Dendritic cell treated with granulocyte-macrophage colony-stimulating factor and Interleukin-4, amounts not matched to agents 40 ng/mL and 50 ng/mL, for 4 days (primary cell): ENCODE results near the gene TAS2R43.
"Not testable (repeated sequence)": the region's sequence is repeated elsewhere in the genome, so short reads cannot be mapped to it uniquely, and the experiment has no call there.

Experiments used
- H3K27ac Mint-ChIP-seq: one replicate; pipeline ENCODE4 v1.8.0; 2022; ENCODE audit warnings: mild to moderate bottlenecking, mixed read lengths
- H3K27me3 Mint-ChIP-seq: one replicate; pipeline ENCODE4 v1.8.0; 2022; ENCODE audit warnings: mild to moderate bottlenecking, mixed read lengths
- H3K36me3 Mint-ChIP-seq: one replicate; pipeline ENCODE4 v1.8.0; 2022; ENCODE audit warnings: low read depth, mixed read lengths
- H3K4me1 Mint-ChIP-seq: one replicate; pipeline ENCODE4 v1.8.0; 2022; ENCODE audit warnings: low read depth, mixed read lengths
- H3K4me3 Mint-ChIP-seq: one replicate; pipeline ENCODE4 v1.8.0; 2022; ENCODE audit warnings: mild to moderate bottlenecking, moderate library complexity, mixed read lengths
- H3K9me3 Mint-ChIP-seq: one replicate; pipeline ENCODE4 v1.8.0; 2022; ENCODE audit warnings: mixed read lengths
- intact Hi-C: fragments of 100-400 bp; cut with micrococcal nuclease; formaldehyde crosslinking; loops from one replicate; pipeline ENCODE4 v1.15.0; 2022

The TAS2R43 gene

DNA sequence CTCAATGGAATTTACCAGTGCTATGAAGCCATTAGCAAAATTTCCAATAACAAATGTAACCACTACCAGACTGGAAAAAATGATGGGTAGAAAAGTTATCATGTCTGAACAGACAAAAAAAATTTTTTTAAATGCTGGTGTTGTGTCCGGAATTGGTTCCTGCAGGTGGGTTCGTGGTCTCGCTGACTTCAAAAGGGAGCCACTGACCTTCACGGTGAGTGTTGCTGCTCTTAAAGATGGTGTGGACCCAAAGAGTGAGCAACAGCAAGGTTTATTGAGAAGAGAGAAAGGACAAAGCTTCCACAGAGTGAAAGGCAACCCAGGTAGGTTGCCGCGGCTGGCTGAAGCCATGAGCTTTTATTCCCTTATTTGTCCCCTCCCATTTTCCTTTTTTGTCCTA lies at the start of gene TAS2R43:
Gene TAS2R43 (minus strand): TSS at position 186 of the 400 bp plus-strand sequence. CDS start 84 bp downstream, at position 102.
- intact Hi-C loops: no loop called here
- Mint-ChIP-seq H3K36me3 (no peaks in the 10 kb centered on the region), H3K4me3 (no peak within 1 kb of the TSS), H3K27ac (no peak within 1 kb of the TSS), H3K4me1 (no peaks in the 10 kb centered on the region), H3K9me3 (no peaks in the 10 kb centered on the region), H3K27me3 (no peaks in the 10 kb centered on the region)

GRCh38 chr12:11136075-11136474 lies 44.0 kb upstream of the TAS2R43 start:
- Mint-ChIP-seq H3K27me3 (no peaks in the 10 kb centered on the region), H3K36me3 (peaks cover 3% of the 10 kb centered on the region), H3K27ac (no peak overlapping the region), H3K4me1 (peaks cover 16% of the 10 kb centered on the region), H3K4me3 (no peak overlapping the region), H3K9me3 (no peaks in the 10 kb centered on the region)
- intact Hi-C loops: no loop called here

DNA sequence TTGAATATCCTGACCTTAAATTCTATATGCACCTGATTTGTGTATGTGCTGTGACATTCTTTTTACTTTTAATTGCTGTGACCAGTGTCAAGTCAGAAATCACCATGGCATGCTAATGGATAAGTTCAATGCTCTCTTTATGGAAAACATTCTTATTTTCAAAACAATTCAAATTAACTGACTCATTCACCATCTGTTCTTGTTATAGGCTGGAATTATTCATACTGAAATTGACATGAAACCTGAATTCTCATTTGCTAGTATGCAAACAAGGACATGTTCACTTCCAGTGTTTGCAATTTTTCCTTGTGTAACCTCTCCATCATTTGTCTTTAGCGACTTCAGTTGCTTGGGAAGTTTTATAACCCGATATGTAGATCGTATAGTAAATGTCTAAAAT lies 42.2 kb upstream of the TAS2R43 start, which contains the start of gene TAS2R30:
Gene TAS2R30 (minus strand): TSS at position 340 of the 400 bp plus-strand sequence. CDS start 400 bp downstream, outside the sequence.
- H3K27ac Mint-ChIP-seq: no peak within 1 kb of the TSS
- intact Hi-C loops: no loop called here
- H3K27me3 Mint-ChIP-seq: no peaks in the 10 kb centered on the region
- H3K4me1 Mint-ChIP-seq: peaks cover 16% of the 10 kb centered on the region
- H3K9me3 Mint-ChIP-seq: no peaks in the 10 kb centered on the region
- H3K4me3 Mint-ChIP-seq: no peak within 1 kb of the TSS
- peaks cover 8% of the 10 kb centered on the region for H3K36me3 Mint-ChIP-seq

DNA sequence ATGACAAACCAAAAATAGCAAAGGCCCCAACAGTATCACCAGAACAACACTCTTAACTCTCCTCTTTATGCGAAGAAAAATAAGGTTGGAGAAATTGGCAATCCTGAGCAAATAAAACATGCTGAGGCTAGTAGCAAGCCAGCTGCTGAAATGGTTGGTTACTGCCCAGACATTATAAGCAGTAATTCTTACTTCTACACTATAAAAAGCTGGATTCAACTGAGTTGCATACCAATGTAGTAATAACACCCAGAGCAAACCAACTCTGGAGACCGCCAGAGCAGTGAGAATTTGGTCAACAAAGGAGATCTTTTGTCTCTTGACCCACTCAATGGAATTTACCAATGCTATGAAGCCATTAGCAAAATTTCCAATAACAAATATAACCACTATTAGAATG lies 41.7 kb upstream of the TAS2R43 start:
- Mint-ChIP-seq H3K4me3 (no peak overlapping the region), H3K4me1 (peaks cover 16% of the 10 kb centered on the region), H3K9me3 (peaks cover 4% of the 10 kb centered on the region), H3K27me3 (no peaks in the 10 kb centered on the region), H3K36me3 (peaks cover 13% of the 10 kb centered on the region), H3K27ac (no peak overlapping the region)
- intact Hi-C loops: no loop called here

DNA sequence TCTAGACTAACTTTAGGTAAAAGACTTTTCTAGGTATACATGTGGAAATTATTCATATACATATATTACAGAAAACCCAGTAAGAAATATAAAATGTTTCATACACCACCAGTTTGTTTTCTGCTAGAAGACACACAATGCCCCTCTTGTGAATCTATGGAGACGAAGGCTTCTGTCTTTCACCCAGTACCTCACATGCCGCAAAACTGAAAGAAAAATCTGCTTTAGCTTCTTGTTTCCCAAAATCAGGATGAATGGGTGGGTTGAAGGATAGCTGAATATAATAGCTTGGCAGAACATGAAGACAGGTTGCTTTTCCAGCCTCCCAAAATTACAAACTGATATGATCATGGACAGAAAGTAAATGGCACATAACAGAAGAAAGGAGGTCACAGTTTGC lies 41.0 kb upstream of the TAS2R43 start:
- Mint-ChIP-seq H3K4me1 (peaks cover 16% of the 10 kb centered on the region), H3K4me3 (no peak overlapping the region), H3K36me3 (peaks cover 19% of the 10 kb centered on the region), H3K27ac (no peak overlapping the region), H3K9me3 (peaks cover 5% of the 10 kb centered on the region), H3K27me3 (no peaks in the 10 kb centered on the region)
- intact Hi-C loops: no loop called here

- Mint-ChIP-seq H3K4me1 (peaks cover 8% of the 10 kb centered on the region), H3K9me3 (peaks cover 5% of the 10 kb centered on the region), H3K4me3 (no peak overlapping the region), H3K36me3 (peaks cover 21% of the 10 kb centered on the region), H3K27me3 (no peaks in the 10 kb centered on the region), H3K27ac (no peak overlapping the region)
- intact Hi-C loops: no loop called here
Measured at GRCh38 chr12:11130999-11131398, 38.9 kb upstream of the TAS2R43 start.

DNA sequence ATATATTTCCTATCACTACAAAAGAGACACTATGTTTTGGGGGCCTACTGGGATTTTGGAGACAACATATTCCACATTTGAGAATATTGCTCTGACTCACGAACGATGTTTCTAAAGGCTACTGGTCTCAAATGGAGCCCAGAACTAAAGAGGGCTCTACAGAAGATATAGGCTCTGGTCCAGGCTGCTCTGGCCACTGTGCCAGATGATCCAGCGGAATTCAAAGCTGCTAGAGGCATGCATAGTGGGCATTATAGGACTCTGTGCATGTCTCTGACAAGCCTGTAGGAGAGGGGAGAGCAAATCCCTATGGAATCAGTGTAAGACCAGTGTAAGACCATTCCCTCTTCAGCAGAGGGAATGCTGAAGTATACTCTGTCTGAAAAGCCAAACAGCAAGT lies 38.3 kb upstream of the TAS2R43 start:
- intact Hi-C loops: no loop called here
- peaks cover 5% of the 10 kb centered on the region for H3K9me3 Mint-ChIP-seq
- H3K27me3 Mint-ChIP-seq: no peaks in the 10 kb centered on the region
- H3K4me3 Mint-ChIP-seq: no peak overlapping the region
- H3K4me1 Mint-ChIP-seq: peaks cover 2% of the 10 kb centered on the region
- H3K27ac Mint-ChIP-seq: no peak overlapping the region
- peaks cover 21% of the 10 kb centered on the region for H3K36me3 Mint-ChIP-seq

DNA sequence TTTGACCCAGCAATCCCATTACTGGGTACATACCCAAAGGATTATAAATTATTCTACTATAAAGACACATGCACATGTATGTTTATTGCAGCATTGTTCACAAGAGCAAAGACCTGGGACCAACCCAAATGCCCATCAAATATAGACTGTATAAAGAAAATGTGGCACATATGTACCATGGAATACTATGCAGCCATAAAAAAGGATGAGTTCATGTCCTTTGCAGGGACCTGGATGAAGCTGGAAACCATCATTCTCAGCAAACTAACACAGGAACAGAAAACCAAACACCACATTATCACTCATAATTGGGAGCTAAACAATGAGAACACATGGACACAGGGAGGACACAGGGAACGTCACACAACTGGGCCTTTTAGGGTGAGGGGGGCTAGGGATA lies 22.0 kb upstream of the TAS2R43 start:
- H3K4me3 Mint-ChIP-seq, H3K27ac Mint-ChIP-seq, H3K27me3 Mint-ChIP-seq, intact Hi-C loops: not testable (repeated sequence)
- Mint-ChIP-seq H3K36me3 (peaks cover 73% of the 10 kb centered on the region), H3K4me1 (peaks cover 23% of the 10 kb centered on the region), H3K9me3 (peaks cover 72% of the 10 kb centered on the region)

- peaks cover 78% of the 10 kb centered on the region for H3K36me3 Mint-ChIP-seq
- intact Hi-C loops, H3K27me3 Mint-ChIP-seq, H3K4me3 Mint-ChIP-seq: not testable (repeated sequence)
- peaks cover 26% of the 10 kb centered on the region for H3K4me1 Mint-ChIP-seq
- peaks cover 70% of the 10 kb centered on the region for H3K9me3 Mint-ChIP-seq
- H3K27ac Mint-ChIP-seq: peak overlapping the region; percentile 21
Measured at GRCh38 chr12:11111213-11111612, 19.1 kb upstream of the TAS2R43 start.

DNA sequence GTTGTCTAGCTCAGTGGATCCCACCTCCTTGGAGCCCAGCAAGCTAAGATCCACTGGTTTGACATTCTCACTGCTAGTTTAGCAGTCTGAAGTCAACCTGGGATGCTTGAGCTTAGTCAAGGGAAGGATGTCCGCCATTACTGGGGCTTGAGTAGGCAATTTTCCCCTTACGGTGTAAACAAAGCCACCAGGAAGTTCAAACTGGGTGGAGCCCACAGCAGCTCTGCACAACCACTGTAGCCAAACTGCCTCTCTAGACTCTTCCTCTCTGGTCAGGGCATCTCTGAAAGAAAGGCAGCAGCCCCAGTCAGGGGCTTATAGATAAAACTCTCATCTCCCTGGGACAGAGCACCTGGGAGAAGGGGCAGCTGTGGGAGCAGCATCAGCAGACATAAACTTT lies 16.7 kb upstream of the TAS2R43 start:
- Mint-ChIP-seq H3K9me3 (peaks cover 61% of the 10 kb centered on the region), H3K4me1 (peaks cover 26% of the 10 kb centered on the region), H3K4me3 (no peak overlapping the region)

DNA sequence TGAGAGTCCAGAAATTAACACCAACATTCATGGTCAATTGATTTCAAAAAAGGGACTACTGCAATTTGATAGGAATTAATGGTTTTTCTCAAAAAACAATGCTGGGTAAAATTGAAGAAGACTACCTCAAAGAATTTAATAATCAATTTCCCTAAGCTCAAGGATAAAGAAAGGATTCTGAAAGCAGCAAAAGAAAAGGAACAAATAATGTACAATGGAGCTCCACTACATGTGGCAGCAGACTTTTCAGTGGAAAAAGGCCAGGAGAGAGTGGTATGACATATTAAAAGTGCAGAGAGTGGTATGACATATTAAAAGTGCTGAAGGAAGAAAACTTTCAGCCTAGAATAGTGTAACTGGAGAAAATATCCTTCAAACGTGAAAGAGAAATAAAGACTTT lies 15.6 kb upstream of the TAS2R43 start:
- H3K27me3 Mint-ChIP-seq: no peaks in the 10 kb centered on the region
- intact Hi-C loops: no loop called here
- peaks cover 71% of the 10 kb centered on the region for H3K36me3 Mint-ChIP-seq
- peaks cover 62% of the 10 kb centered on the region for H3K9me3 Mint-ChIP-seq
- peaks cover 26% of the 10 kb centered on the region for H3K4me1 Mint-ChIP-seq
- H3K4me3 Mint-ChIP-seq: no peak overlapping the region
- H3K27ac Mint-ChIP-seq: no peak overlapping the region

More for the DNA sequence above, 16.7 kb upstream of the TAS2R43 start:
- H3K27me3 Mint-ChIP-seq: no peaks in the 10 kb centered on the region
- H3K36me3 Mint-ChIP-seq: peaks cover 73% of the 10 kb centered on the region
- H3K27ac Mint-ChIP-seq: no peak overlapping the region
- intact Hi-C loops: no loop called here

DNA sequence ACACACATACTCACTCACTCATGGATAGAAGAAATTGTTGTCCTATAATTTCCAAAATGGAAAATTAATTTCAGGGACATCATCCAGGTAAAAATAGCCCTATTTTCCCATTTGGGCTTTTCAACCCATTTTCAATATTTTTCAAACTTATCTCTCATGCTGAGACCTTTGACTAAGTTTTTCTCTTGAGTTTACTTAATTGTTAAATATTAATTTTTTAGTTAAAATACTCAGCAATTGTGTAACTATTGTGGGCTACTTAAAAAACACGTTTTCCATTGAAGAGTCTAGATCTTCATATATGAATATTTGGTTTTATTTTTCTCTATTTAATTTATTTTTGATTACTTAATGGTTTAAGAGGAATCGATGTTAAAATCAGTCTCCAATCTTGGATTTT lies 14.2 kb upstream of the TAS2R43 start:
- Mint-ChIP-seq H3K4me3 (no peak overlapping the region), H3K9me3 (peaks cover 47% of the 10 kb centered on the region), H3K27ac (no peak overlapping the region), H3K4me1 (peaks cover 22% of the 10 kb centered on the region), H3K27me3 (no peaks in the 10 kb centered on the region), H3K36me3 (peaks cover 58% of the 10 kb centered on the region)
- intact Hi-C loops: no loop called here

DNA sequence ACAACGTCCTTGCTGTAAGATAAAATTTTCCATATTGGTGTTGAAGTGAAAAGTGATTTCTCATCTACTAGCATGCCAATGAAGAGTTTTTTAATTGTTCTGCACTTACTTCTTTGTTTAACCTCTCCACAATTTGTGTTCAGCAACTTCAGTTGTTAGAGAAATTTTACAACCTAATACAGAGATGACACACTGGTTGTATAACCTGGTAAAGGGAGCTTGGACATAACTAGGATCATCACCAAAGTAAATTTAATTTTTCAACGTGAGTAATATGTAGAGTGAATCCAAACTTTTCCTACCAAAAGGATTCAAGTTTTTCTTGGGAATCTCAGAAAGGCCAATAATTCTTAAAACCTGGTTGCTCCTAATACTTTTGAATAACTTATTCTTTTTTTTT lies 13.4 kb upstream of the TAS2R43 start:
- peaks cover 14% of the 10 kb centered on the region for H3K4me1 Mint-ChIP-seq
- intact Hi-C loops: no loop called here

DNA sequence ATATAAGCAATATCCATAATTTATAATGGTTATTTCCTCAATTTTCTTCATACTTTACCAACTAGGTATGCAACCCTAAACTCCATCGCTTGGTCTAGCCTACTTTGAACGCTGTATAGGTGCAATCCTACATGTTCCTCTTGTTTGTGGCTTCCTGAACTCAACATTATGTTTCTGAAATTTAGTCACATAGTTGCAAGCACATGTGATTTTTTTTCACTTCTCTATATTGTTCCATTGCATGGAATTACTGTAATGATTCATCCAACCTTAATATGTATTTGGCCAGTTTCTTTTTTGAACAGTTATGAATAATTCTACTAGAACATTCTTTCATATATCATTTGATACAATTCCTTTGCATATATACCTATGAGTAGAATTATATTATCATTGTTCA lies 2.8 kb upstream of the TAS2R43 start:
- H3K4me3 Mint-ChIP-seq, H3K27me3 Mint-ChIP-seq, intact Hi-C loops, H3K4me1 Mint-ChIP-seq, H3K27ac Mint-ChIP-seq: not testable (repeated sequence)
- H3K36me3 Mint-ChIP-seq: peaks cover 17% of the 10 kb centered on the region
- peaks cover 18% of the 10 kb centered on the region for H3K9me3 Mint-ChIP-seq

More for the DNA sequence above, 13.4 kb upstream of the TAS2R43 start:
- H3K27ac Mint-ChIP-seq: no peak overlapping the region
- H3K27me3 Mint-ChIP-seq: no peaks in the 10 kb centered on the region
- no peak overlapping the region for H3K4me3 Mint-ChIP-seq
- H3K36me3 Mint-ChIP-seq: peaks cover 53% of the 10 kb centered on the region
- peaks cover 40% of the 10 kb centered on the region for H3K9me3 Mint-ChIP-seq

DNA sequence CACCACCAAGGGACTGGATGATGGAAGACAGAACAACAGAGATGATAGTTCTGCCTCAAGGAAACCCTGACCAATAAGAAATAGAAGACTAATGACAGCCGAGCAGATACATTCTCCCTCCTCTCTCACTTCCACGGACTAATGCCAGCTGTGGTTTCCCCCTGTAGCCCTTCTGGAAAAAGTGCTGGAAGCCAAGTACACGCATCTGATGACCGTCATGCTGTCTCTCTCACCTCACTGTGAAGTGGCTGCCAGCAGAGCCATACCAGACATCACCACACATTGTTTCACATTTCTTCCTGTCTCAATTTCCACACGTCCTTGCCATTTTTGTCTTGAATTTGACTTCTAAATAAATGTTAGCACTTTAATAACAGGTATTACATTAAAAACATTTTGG lies 2.9 kb downstream of the TAS2R43 start:
- Mint-ChIP-seq H3K4me1 (no peaks in the 10 kb centered on the region), H3K9me3 (peaks cover 2% of the 10 kb centered on the region), H3K27ac (no peak overlapping the region), H3K36me3 (no peaks in the 10 kb centered on the region), H3K27me3 (no peaks in the 10 kb centered on the region), H3K4me3 (no peak overlapping the region)
- intact Hi-C loops: no loop called here
